Fibroblast of the aortic adventitia (primary cell): ENCODE measurements around the gene TOPBP1. TPM values are rescaled to one million over a fixed set of nuclear protein-coding genes. Genes with fewer than 3 reads are reported as not detected.
A peak's percentile ranks its signal among the peaks of the same experiment; 100 is the strongest.

Experiments used
- DNase-seq: peaks from one replicate; pipeline ENCODE4 v3.0.0-alpha.2; 2010; ENCODE audit warnings: low read depth
- H3K4me3 ChIP-seq: 2 replicates; pipeline ENCODE4 v1.5.1; 2011; ENCODE audit warnings: low read depth, mild to moderate bottlenecking, control low read depth, low read length, moderate library complexity
- CTCF ChIP-seq: IDR thresholded peaks from 2 replicates; pipeline ENCODE4 v1.5.1; 2011; ENCODE audit warnings: mild to moderate bottlenecking, low read length, control low read depth, inconsistent platforms; ENCODE audit not compliant: insufficient read depth
- total RNA-seq: library from RNA; depleted of rRNA; stranded (reverse); fragments of >200 nt; gene quantifications from 2 replicates; pipeline ENCODE4 v1.2.3, GENCODE V29; 2012; ENCODE audit warnings: low replicate concordance

Gene TOPBP1
- total RNA-seq, 1 donor: 60.3 TPM

GRCh38 chr3:133598405-133598804 lies 63.3 kb downstream of the TOPBP1 start:
- H3K4me3 ChIP-seq: no peak overlapping the region
- no peak for DNase-seq
- no peak for TF ChIP-seq CTCF

- DNase-seq: peak; percentile 35
- no peak overlapping the region for H3K4me3 ChIP-seq
- no peak for TF ChIP-seq CTCF
Observed at GRCh38 chr3:133595341-133595740, 66.4 kb downstream of the TOPBP1 start.

GRCh38 chr3:133593243-133593642 lies 68.5 kb downstream of the TOPBP1 start:
- no peak for TF ChIP-seq CTCF
- no peak for DNase-seq
- no peak overlapping the region for H3K4me3 ChIP-seq

- DNase-seq: no peak
- no peak overlapping the region for H3K4me3 ChIP-seq
- no peak for TF ChIP-seq CTCF
Observed at GRCh38 chr3:133592843-133593242, 68.9 kb downstream of the TOPBP1 start.

- no peak overlapping the region for H3K4me3 ChIP-seq
- peak; percentile 75 for DNase-seq
- TF ChIP-seq CTCF: no peak
Observed at GRCh38 chr3:133591271-133591742, 70.4 kb downstream of the TOPBP1 start.

GRCh38 chr3:133589503-133589902 lies 72.2 kb downstream of the TOPBP1 start:
- TF ChIP-seq CTCF: no peak
- no peak for DNase-seq
- no peak overlapping the region for H3K4me3 ChIP-seq

GRCh38 chr3:133588784-133589465 lies 72.8 kb downstream of the TOPBP1 start:
- DNase-seq: no peak
- H3K4me3 ChIP-seq: no peak overlapping the region
- no peak for TF ChIP-seq CTCF
